Endothelial cell of umbilical vein (primary cell): ENCODE data around the gene ETDB. TPM values are rescaled to one million over a fixed set of nuclear protein-coding genes. Genes with fewer than 3 reads are reported as not detected.

Experiments used
- BruUV-seq: library from RNA; stranded (reverse); fragments of 400-500 nt; replicated peaks from 2 replicates; lab custom pipeline; 2021; lab: Mats Ljungman, UMichigan
- CTCF ChIA-PET: fragments of 300-600, 350-600 bp; sonication (Branson Sonifier 250); formaldehyde crosslinking; loops from one replicate; lab custom pipeline; 2021; ENCODE audit warnings: antibody characterized with exemption, inconsistent platforms; lab: Charles Lee
- POLR2A ChIA-PET: fragments of 300-600, 350-600 bp; sonication (Branson Sonifier 250); formaldehyde crosslinking; loops from one replicate; lab custom pipeline; 2021; ENCODE audit warnings: antibody characterized with exemption, inconsistent platforms; lab: Charles Lee
- DNase-seq: peaks from one replicate; pipeline ENCODE4 v3.0.0-alpha.2; 2011; ENCODE audit warnings: low read depth, low spot score
- FAIRE-seq: peaks from 2 replicates; lab custom pipeline; 2011; peaks lifted over from hg19 to GRCh38; lab: Jason Lieb, UNC
- H2AFZ ChIP-seq: 2 replicates; pipeline ENCODE4 v1.6.0; 2012; ENCODE audit warnings: low read depth, low read length, control low read depth, inconsistent platforms
- H3K27ac ChIP-seq: 2 replicates; pipeline ENCODE4 v1.5.1; 2011; ENCODE audit warnings: low read depth, mild to moderate bottlenecking, control low read depth, low read length, moderate library complexity; ENCODE audit not compliant: insufficient read depth
- H3K27me3 ChIP-seq, 2 experiments: 2 replicates each; pipeline versions ENCODE4 v1.6.0 to v1.6.1; 2011; ENCODE audit warnings: low read length in 2 of 2, mixed read lengths in 1 of 2; ENCODE audit not compliant: control insufficient read depth in 2 of 2, insufficient read depth in 2 of 2
- H3K36me3 ChIP-seq, 2 experiments: 2 replicates in 1 of 2; 3 replicates in 1 of 2; pipeline ENCODE4 v1.5.1; 2011; ENCODE audit warnings: low read length in 2 of 2, mild to moderate bottlenecking in 1 of 2, moderate library complexity in 1 of 2; ENCODE audit not compliant: control insufficient read depth in 2 of 2, insufficient read depth in 2 of 2; ENCODE audit errors: extremely low read depth in 1 of 2
- H3K4me1 ChIP-seq: 3 replicates; pipeline ENCODE4 v1.5.1; 2011; ENCODE audit warnings: mild to moderate bottlenecking, low read length; ENCODE audit not compliant: control insufficient read depth, insufficient read depth; ENCODE audit errors: extremely low read depth
- H3K4me2 ChIP-seq: 2 replicates; pipeline ENCODE4 v1.6.1; 2011; ENCODE audit warnings: low read length, control low read depth, mixed read lengths; ENCODE audit not compliant: insufficient read depth
- H3K4me3 ChIP-seq, 3 experiments: fragments of 200-600 bp in 1 of 3; sonication (generic), shearing (Covaris generic) in 1 of 3; replicated peaks in 1 of 3; 2 replicates each; pipeline ENCODE4 v1.5.1; 2011 to 2016; ENCODE audit warnings: control low read depth in 3 of 3, low read length in 3 of 3, mild to moderate bottlenecking in 2 of 3, inconsistent platforms in 1 of 3, low read depth in 1 of 3, moderate library complexity in 1 of 3; ENCODE audit not compliant: insufficient read depth in 1 of 3
- H3K79me2 ChIP-seq: 2 replicates; pipeline ENCODE4 v1.6.0; 2012; ENCODE audit warnings: low read length, inconsistent platforms; ENCODE audit not compliant: control insufficient read depth, insufficient read depth
- H3K9ac ChIP-seq: replicated peaks from 2 replicates; pipeline ENCODE3; 2011; ENCODE audit warnings: low read length, control low read depth; ENCODE audit not compliant: insufficient read depth; ENCODE audit errors: extremely low read depth
- H3K9me1 ChIP-seq: replicated peaks from 3 replicates; pipeline ENCODE4 v1.6.0; 2011; ENCODE audit warnings: mild to moderate bottlenecking, low read length; ENCODE audit not compliant: control insufficient read depth, insufficient read depth; ENCODE audit errors: extremely low read depth
- H3K9me3 ChIP-seq: replicated peaks from 2 replicates; pipeline ENCODE4 v1.5.1; 2012; ENCODE audit warnings: low read length, inconsistent platforms; ENCODE audit not compliant: control insufficient read depth, insufficient read depth
- H4K20me1 ChIP-seq: replicated peaks from 2 replicates; pipeline ENCODE3; 2011; ENCODE audit warnings: mild to moderate bottlenecking, low read length; ENCODE audit not compliant: control insufficient read depth, insufficient read depth; ENCODE audit errors: extremely low read depth
- CTCF ChIP-seq, 2 donors: IDR thresholded peaks; 1 replicate in 1 of 2; 2 replicates in 1 of 2; pipeline ENCODE4 v1.5.1; 2011; ENCODE audit warnings: low read length in 2 of 2, mild to moderate bottlenecking in 2 of 2, moderate library complexity in 2 of 2, control low read depth in 1 of 2, inconsistent platforms in 1 of 2, low read depth in 1 of 2; ENCODE audit not compliant: insufficient read depth in 1 of 2; ENCODE audit errors: extremely low read depth in 1 of 2
- EZH2 ChIP-seq: IDR thresholded peaks from 2 replicates; pipeline ENCODE4 v1.6.1; 2012; ENCODE audit warnings: borderline replicate concordance, low read depth, mild to moderate bottlenecking, moderate library complexity, low read length, inconsistent platforms; ENCODE audit not compliant: severe bottlenecking
- FOS ChIP-seq: IDR thresholded peaks from 2 replicates; pipeline ENCODE4 v1.6.1; 2011; ENCODE audit warnings: mild to moderate bottlenecking, low read length, moderate library complexity, borderline replicate concordance; ENCODE audit not compliant: insufficient read depth
- GATA2 ChIP-seq: IDR thresholded peaks from 2 replicates; pipeline ENCODE4 v1.7.0; 2011; ENCODE audit warnings: low read depth, mild to moderate bottlenecking, moderate library complexity, mixed read lengths, low read length; ENCODE audit not compliant: insufficient read length, insufficient read depth
- JUN ChIP-seq: IDR thresholded peaks from 2 replicates; pipeline ENCODE4 v1.6.1; 2011; ENCODE audit warnings: borderline replicate concordance, low read depth; ENCODE audit not compliant: insufficient read length, insufficient read depth
- MAX ChIP-seq: IDR thresholded peaks from 2 replicates; pipeline ENCODE4 v1.6.1; 2011; ENCODE audit not compliant: insufficient read depth, insufficient read length
- MYC ChIP-seq: IDR thresholded peaks from one replicate; pipeline ENCODE4 v1.6.1; 2011; ENCODE audit warnings: mild to moderate bottlenecking, low read depth, low read length
- POLR2A ChIP-seq: IDR thresholded peaks from 2 replicates; pipeline ENCODE4 v1.6.1; 2012; ENCODE audit warnings: low read depth, mild to moderate bottlenecking, control low read depth, low read length
- POLR2AphosphoS5 ChIP-seq: IDR thresholded peaks from 2 replicates; pipeline ENCODE4 v1.6.1; 2012; ENCODE audit warnings: low read depth, mild to moderate bottlenecking, control low read depth, low read length, moderate library complexity; ENCODE audit not compliant: insufficient read depth
- dilution Hi-C: fragments of 300-500 bp; cut with MboI; formaldehyde crosslinking; loops from one replicate; pipeline ENCODE4 v1.15.0; 2019; ENCODE audit warnings: low sequenced_read_pairs; ENCODE audit not compliant: extremely low pct_ligation_motif_present
- intact Hi-C: fragments of 100-400 bp; cut with micrococcal nuclease; formaldehyde crosslinking; loops from one replicate; pipeline ENCODE4 v1.10.0; 2022
- polyA plus RNA-seq, 4 experiments: library from polyadenylated mRNA; depleted of rRNA in 3 of 4; stranded (reverse) in 3 of 4; unstranded in 1 of 4; fragments of >200 nt; gene quantifications; 2 replicates each; pipeline versions ENCODE4 v1.2.1 to v1.2.3, GENCODE V29; 2011 to 2012; ENCODE audit warnings: missing spikeins in 1 of 4
- total RNA-seq: library from RNA; stranded (reverse); gene quantifications from 2 replicates; pipeline ENCODE4 v1.2.3, GENCODE V29; 2021

The ETDB gene
- total and polyA plus RNA-seq, 2 donors (not counting 3 experiments of a cell fraction or from before 2014, with no cell fraction given) = not detected

DNA sequence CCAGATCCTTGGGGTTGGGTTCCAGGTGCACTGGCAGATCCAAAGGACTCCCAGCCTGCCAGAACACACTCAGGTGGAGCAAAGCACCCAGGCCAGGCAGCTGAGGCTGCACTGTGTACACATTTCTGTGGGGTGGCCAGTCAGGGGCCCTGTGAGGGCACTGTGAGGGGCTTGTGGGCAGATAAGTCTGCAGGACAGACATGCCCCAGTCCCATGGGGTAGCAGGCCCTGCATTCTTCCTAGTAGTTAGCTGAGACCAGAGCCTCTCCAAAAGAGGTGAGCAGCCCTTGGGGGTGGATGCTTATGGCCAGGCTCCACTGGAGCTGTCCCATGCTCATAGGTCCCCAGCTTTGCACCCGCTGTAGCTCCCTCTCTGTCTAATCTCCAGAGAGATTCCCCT lies 7.6 kb downstream of the ETDB start:
- H3K9ac ChIP-seq = no peak overlapping the region
- no peaks in the 10 kb centered on the region for H4K20me1 ChIP-seq
- no peak for FAIRE-seq
- dilution Hi-C loops (no loop called here), intact Hi-C loops (loop anchor here (10.0 kb wide), 1 partner anchor 482 kb away; no protein-coding TSS in a partner anchor)
- no peaks in the 10 kb centered on the region for H3K9me1 ChIP-seq
- H2AFZ ChIP-seq = no peak overlapping the region
- BruUV-seq = no TSS peak
- H3K27me3 ChIP-seq = peaks cover 0 to 2% of the 10 kb centered on the region in 2 experiments
- no peak overlapping the region for H3K4me2 ChIP-seq
- no peak overlapping the region for H3K27ac ChIP-seq
- no peak for DNase-seq
- H3K4me1 ChIP-seq = no peaks in the 10 kb centered on the region
- POLR2A ChIA-PET = no interaction called here
- H3K9me3 ChIP-seq = no peaks in the 10 kb centered on the region
- TF ChIP-seq GATA2 (no peak), MYC (no peak), CTCF (IDR thresholded peaks at IDR 0.05; ENCODE audit: extremely low read depth in 1 of 2, insufficient read depth in 1 of 2, low read depth in 1 of 2, low read length in 2 of 2) (no peak), JUN (no peak), FOS (no peak), EZH2 (no peak), POLR2AphosphoS5 (no peak), MAX (no peak), POLR2A (no peak)
- CTCF ChIA-PET = interaction anchor here (1.0 to 1.3 kb wide), 4 partner anchors 93 to 820 kb away, joined by 3 to 5 read pairs (median 3); no protein-coding TSS in a partner anchor
- no peak overlapping the region for H3K4me3 ChIP-seq
- no peaks in the 10 kb centered on the region for H3K36me3 ChIP-seq
- no peaks in the 10 kb centered on the region for H3K79me2 ChIP-seq
